Heart right ventricle (tissue), 16 donors: ENCODE results near the gene PEAK1. TPM values are rescaled to one million over a fixed set of nuclear protein-coding genes. Genes with fewer than 3 reads are reported as not detected.

Experiments
- ATAC-seq, 8 donors: fragments of 200-7000 bp; cut with Tn5 transposase; one replicate each; pipeline ENCODE4 v1.9.1; 2020; ENCODE audit warnings: mild to moderate bottlenecking in 8 of 8, moderate library complexity in 8 of 8, moderate number of reproducible peaks in 1 of 8
- DNase-seq, 2 donors: peaks; one replicate each; pipeline ENCODE4 v3.0.0-alpha.2; 2020
- H3K27ac ChIP-seq, 10 donors: fragments of 200-600 bp; sonication (generic) in 2 of 10; one replicate each; pipeline versions ENCODE4 v1.5.0 to v1.8.0; 2020 to 2022; ENCODE audit warnings: mild to moderate bottlenecking in 3 of 10
- H3K27me3 ChIP-seq, 7 donors: fragments of 200-600 bp; one replicate each; pipeline ENCODE4 v1.8.0; 2021 to 2022; ENCODE audit warnings: mild to moderate bottlenecking in 2 of 7
- H3K36me3 ChIP-seq, 9 donors: fragments of 200-600 bp; sonication (generic) in 1 of 9; one replicate each; pipeline versions ENCODE4 v1.5.0 to v1.8.0; 2020 to 2022; ENCODE audit warnings: mild to moderate bottlenecking in 2 of 9
- H3K4me1 ChIP-seq, 9 donors: fragments of 200-600 bp; sonication (generic) in 1 of 9; one replicate each; pipeline versions ENCODE4 v1.5.0 to v1.8.0; 2020 to 2022; ENCODE audit warnings: mild to moderate bottlenecking in 4 of 9
- H3K4me3 ChIP-seq, 10 donors: fragments of 200-600 bp; sonication (generic) in 2 of 10; one replicate each; pipeline versions ENCODE4 v1.5.0 to v1.8.0; 2020 to 2022; ENCODE audit warnings: mild to moderate bottlenecking in 7 of 10, moderate library complexity in 2 of 10
- H3K9me3 ChIP-seq, 11 donors: fragments of 200-600 bp in 10 of 11; sonication (generic) in 2 of 11; one replicate each; pipeline versions ENCODE4 v1.5.0 to v1.8.0; 2013 to 2022; ENCODE audit warnings: mild to moderate bottlenecking in 2 of 11, control low read depth in 1 of 11, moderate library complexity in 1 of 11
- WGBS, 2 donors: extraction: QIAGEN DNeasy Blood & Tissue Kit; methylation state at CpG; one replicate each; pipeline ENCODE4 v1.1.7; 2013; ENCODE audit warnings: inconsistent platforms in 1 of 2; 5-methylcytosine and 5-hydroxymethylcytosine counted together
- intact Hi-C, 10 donors: fragments of 100-400 bp; cut with DNase I; formaldehyde crosslinking; loops; one replicate each; pipeline versions ENCODE4 v1.11.1 to v1.14.2; 2022
- polyA plus RNA-seq, 2 donors: library from polyadenylated mRNA; stranded (reverse); fragments of 200-250 nt; gene quantifications; one replicate each; pipeline ENCODE4 v1.2.3, GENCODE V29; 2013
- total RNA-seq, 10 donors: library from RNA; stranded (reverse); fragmentation: NEBNext Ultra II Directional in 3 of 10; extraction: Animal tissue kit (Norgen Biotek cat#: 25700) in 3 of 10; gene quantifications; one replicate each; pipeline versions ENCODE4 v1.2.1 to v1.2.4, GENCODE V29; 2021 to 2023
- TF ChIP-seq, protein P1 (sequence below), 9 donors: fragments of 200-600 bp; sonication (generic) in 2 of 9; IDR thresholded peaks; one replicate each; pipeline versions ENCODE4 v1.5.0 to v1.8.0; 2021 to 2022; ENCODE audit warnings: antibody characterized with exemption in 9 of 9, mild to moderate bottlenecking in 5 of 9, moderate library complexity in 1 of 9
- donor health status: Arrhythmogenic right ventricular cardiomyopathy.
- donor health status: ischemic (EF 13 %, LVEDD 7.1; RV severe dilation, severe dysfunction).
- donor health status: healthy with polysubstance abuse.
- donor health status: DM: no; HTN: yes; CAD: no.
- donor health status: DM: no; HTN: no; CAD: no.
- donor health status: ischemic (EF 25% LVEDD 6.9; RV normal size, moderate dysfunction).
- donor health status: ischemic (EF 25% LVEDD 5.7; RV mildly dilated, moderate dysfunction).
- donor health status: healthy.
- donor health status: DM: yes; HTN: yes; CAD: no.
- donor health status: Ischemic cardiomyopathy.
- donor health status: ischemic (EF 35%, LVEDD 5.7; RV mildly dilated, moderate dysfunction).
- donor health status: nonischemic (EF 11% LVEDD 7.7; RV severe dilation, severe dysfunction).
- donor health status: DM: yes; HTN: yes; CAD: no.
- donor health status: PGD.
- donor health status: ischemic (EF 29% LVEDD 5.4; RV normal size, mild dysfunction).
- donor health status: nonischemic (EF 23%, LVEDD 6.1; RV moderate dilation, normal function).

The PEAK1 gene
- total and polyA plus RNA-seq, 12 donors = 7.0 to 146 (median 90.8) TPM

DNA sequence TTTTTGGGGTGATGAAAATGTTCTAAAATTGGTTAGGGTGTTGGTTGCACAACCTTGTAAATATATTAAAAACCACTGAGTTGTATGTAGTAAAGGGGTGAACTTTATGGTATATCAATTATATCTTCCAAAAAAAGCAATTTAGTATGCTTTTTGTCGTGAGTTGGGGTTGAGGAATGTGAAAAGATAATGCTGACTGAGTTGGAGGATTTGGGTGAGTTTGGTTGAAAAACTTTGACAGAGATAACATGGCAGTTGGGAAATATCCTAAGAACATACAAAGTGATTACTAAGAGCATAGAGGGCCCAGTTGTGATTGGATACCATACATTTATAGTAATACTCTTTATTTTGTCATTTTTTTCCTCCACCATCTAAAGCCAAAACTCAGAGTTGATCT is 34.4 kb upstream of the PEAK1 start:
- DNase-seq (no peak), ATAC-seq (no peak)

DNA sequence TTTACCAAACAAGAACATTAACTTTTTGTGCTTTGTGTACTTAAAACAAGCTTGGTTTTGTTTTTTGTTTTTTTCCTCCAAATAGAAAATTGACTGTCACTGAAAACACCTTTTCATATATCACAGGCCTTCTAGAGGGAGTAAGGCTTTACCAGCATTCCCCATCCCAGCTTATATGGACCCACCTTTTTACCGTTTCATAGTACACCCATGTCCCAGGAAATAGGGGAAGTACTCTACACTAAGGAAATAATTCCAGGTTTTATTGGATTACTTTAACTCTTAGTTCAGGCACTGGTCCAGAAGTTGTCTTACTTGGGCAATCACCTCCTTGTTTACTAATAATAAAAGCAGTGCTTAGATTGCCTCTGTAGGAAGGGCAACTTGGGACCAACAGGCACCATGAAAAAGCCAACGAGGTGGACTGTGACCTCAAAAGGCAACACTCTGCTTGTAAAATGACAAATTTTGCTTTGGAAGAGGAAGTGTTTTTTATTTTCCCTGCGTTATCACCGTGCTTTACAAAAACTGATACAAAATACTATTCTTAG is 27.0 kb upstream of the PEAK1 start:
- no peak overlapping the region for H3K27ac ChIP-seq
- no peaks in the 10 kb centered on the region for H3K27me3 ChIP-seq
- DNase-seq (no peak), ATAC-seq (no peak)
- TF ChIP-seq, protein P1, sequence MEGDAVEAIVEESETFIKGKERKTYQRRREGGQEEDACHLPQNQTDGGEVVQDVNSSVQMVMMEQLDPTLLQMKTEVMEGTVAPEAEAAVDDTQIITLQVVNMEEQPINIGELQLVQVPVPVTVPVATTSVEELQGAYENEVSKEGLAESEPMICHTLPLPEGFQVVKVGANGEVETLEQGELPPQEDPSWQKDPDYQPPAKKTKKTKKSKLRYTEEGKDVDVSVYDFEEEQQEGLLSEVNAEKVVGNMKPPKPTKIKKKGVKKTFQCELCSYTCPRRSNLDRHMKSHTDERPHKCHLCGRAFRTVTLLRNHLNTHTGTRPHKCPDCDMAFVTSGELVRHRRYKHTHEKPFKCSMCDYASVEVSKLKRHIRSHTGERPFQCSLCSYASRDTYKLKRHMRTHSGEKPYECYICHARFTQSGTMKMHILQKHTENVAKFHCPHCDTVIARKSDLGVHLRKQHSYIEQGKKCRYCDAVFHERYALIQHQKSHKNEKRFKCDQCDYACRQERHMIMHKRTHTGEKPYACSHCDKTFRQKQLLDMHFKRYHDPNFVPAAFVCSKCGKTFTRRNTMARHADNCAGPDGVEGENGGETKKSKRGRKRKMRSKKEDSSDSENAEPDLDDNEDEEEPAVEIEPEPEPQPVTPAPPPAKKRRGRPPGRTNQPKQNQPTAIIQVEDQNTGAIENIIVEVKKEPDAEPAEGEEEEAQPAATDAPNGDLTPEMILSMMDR (IDR thresholded peaks at IDR 0.05) = no peak
- 59 to 63% methylated on average over 4 of the region's 4 CpGs for WGBS, 2 donors
- intact Hi-C loops = no loop called here
- peaks cover 0 to 8% (median 0%) of the 10 kb centered on the region in 9 donors for H3K36me3 ChIP-seq
- H3K4me3 ChIP-seq = no peak overlapping the region
- peaks cover 4 to 57% (median 34%) of the 10 kb centered on the region in 9 donors for H3K4me1 ChIP-seq
- H3K9me3 ChIP-seq = no peaks in the 10 kb centered on the region

More for the DNA sequence above, 34.4 kb upstream of the PEAK1 start:
- TF ChIP-seq, protein P1 (IDR thresholded peaks at IDR 0.05) = no peak
- intact Hi-C loops = no loop called here
- WGBS, 2 donors = 70 to 79% methylated on average over 1 of the region's 1 CpG
- peak overlapping the region in 4 of 10 donors; percentile 68 to 77 (median 70) for H3K27ac ChIP-seq
- no peaks in the 10 kb centered on the region for H3K9me3 ChIP-seq
- no peaks in the 10 kb centered on the region for H3K27me3 ChIP-seq
- peaks cover 0 to 16% (median 0%) of the 10 kb centered on the region in 9 donors for H3K36me3 ChIP-seq
- no peak overlapping the region for H3K4me3 ChIP-seq
- H3K4me1 ChIP-seq = peaks cover 8 to 61% (median 51%) of the 10 kb centered on the region in 9 donors

DNA sequence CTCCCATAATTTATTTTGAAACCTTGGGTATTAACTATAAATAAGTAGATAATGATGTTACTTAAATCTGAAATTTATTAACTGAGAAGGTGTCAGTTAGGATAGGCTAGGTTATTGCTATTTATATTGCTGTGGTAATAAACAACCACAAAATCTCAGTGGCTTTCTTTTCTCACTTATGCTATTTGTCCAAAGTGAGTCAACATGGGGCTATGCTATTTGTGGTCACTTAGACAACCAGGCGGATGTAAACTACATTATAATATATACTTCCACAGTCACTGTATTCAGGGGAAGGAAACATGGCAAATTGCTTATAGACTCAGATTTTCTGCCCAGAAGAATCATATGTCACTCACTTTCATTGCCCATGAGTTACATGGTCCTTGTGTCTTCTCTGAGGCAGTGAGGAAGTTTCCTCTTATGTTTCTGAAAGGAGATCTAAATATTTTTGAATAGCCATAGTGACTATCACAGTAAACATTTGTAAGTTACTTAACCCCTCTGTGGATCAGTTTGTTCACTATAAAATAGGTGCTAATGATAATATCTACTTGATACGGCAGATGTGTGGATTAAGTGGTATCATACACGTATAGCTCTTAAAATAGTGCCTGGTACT is 20.6 kb upstream of the PEAK1 start:
- Histone ChIP-seq H3K9me3 (no peaks in the 10 kb centered on the region), H3K27me3 (no peaks in the 10 kb centered on the region), H3K4me3 (no peak overlapping the region), H3K4me1 (peaks cover 0 to 53% (median 40%) of the 10 kb centered on the region in 9 donors), H3K27ac (no peak overlapping the region), H3K36me3 (no peaks in the 10 kb centered on the region)
- WGBS, 2 donors = 57 to 70% methylated on average over 3 of the region's 3 CpGs
- DNase-seq = no peak
- ATAC-seq = peak in 1 of 8 donors; percentile 25
- TF ChIP-seq, protein P1 (IDR thresholded peaks at IDR 0.05) = no peak
- intact Hi-C loops = no loop called here

DNA sequence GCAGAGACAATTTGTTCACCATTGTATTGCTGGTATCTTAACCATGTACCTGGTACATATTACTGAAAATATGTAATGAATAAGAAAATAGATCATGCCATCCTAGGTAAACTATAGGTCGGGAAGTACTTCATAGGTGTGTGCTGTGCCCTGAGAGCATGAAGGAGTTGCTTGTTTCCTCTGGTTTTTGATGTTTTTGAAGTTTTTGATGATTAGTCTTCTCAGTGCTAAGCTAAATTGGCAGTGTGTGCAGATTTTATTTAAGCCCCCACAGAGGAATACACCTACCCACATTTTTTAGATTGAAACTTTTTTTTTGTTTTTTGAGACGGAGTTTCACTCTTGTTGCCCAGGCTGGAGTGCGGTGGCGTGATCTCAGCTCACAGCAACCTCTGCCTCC is 17.4 kb upstream of the PEAK1 start:
- Histone ChIP-seq H3K4me1 (peaks cover 0 to 26% (median 21%) of the 10 kb centered on the region in 9 donors), H3K9me3 (no peaks in the 10 kb centered on the region), H3K27me3 (no peaks in the 10 kb centered on the region), H3K4me3 (no peak overlapping the region), H3K36me3 (no peaks in the 10 kb centered on the region), H3K27ac (no peak overlapping the region)
- DNase-seq (no peak), ATAC-seq (no peak)
- intact Hi-C loops = no loop called here
- WGBS, 2 donors = 96% methylated on average over 4 of the region's 4 CpGs
- TF ChIP-seq, protein P1 (IDR thresholded peaks at IDR 0.05) = no peak
